K562 (cell line): ENCODE results near the gene TOM1L1. TPM values are rescaled to one million over a fixed set of nuclear protein-coding genes. Genes with fewer than 3 reads are reported as not detected.
A peak's percentile ranks its signal among the peaks of the same experiment; 100 is the strongest.

Experiments
- ATAC-seq: fragments of 200-7000 bp; cut with Tn5 transposase; 3 replicates; pipeline ENCODE4 v1.9.1; 2020; ENCODE audit warnings: moderate library complexity
- BruUV-seq: library from RNA; stranded (reverse); fragments of 400-500 nt; replicated peaks from 2 replicates; lab custom pipeline; 2021; lab: Mats Ljungman, UMichigan
- CTCF ChIA-PET: fragments of 300-600 bp; formaldehyde crosslinking; extraction: SDS; loops from one replicate; lab custom pipeline; 2021; ENCODE audit warnings: low intra/inter-chr PET ratio; lab: Yijun Ruan, JAX
- POLR2A ChIA-PET: fragments of 300-600, 350-650 bp; sonication (Branson Sonifier 250); formaldehyde crosslinking; extraction: SDS; loops from one replicate; lab custom pipeline; 2021; ENCODE audit warnings: antibody characterized with exemption, inconsistent platforms; lab: Yijun Ruan, JAX
- DNase-seq, 4 experiments: peaks; one replicate each; pipeline versions ENCODE4 v3.0.0 to v3.0.0-alpha.2; 2011 to 2018; ENCODE audit warnings: low spot score in 3 of 4, mixed read lengths in 3 of 4; ENCODE audit errors: extremely low read depth in 1 of 4
- FAIRE-seq: peaks from 2 replicates; lab custom pipeline; 2011; peaks lifted over from hg19 to GRCh38; lab: Jason Lieb, UNC
- H2AFZ ChIP-seq: 2 replicates; pipeline ENCODE4 v1.6.0; 2011; ENCODE audit warnings: low read depth, low read length, control low read depth, inconsistent platforms
- H3K27ac ChIP-seq: fragments of 200-600 bp; 3 replicates; pipeline ENCODE4 v1.8.0; 2011; ENCODE audit warnings: low read depth, mild to moderate bottlenecking, control low read depth, inconsistent platforms, low read length, moderate library complexity, mixed read lengths; ENCODE audit errors: extremely low read depth
- H3K27me3 ChIP-seq, 2 experiments: fragments of 300-600 bp in 1 of 2; 2 replicates in 1 of 2; 3 replicates in 1 of 2; pipeline versions ENCODE4 v1.6.0 to v1.8.0; 2011; ENCODE audit warnings: inconsistent platforms in 2 of 2, low read length in 2 of 2, mild to moderate bottlenecking in 1 of 2, mixed read lengths in 1 of 2, moderate library complexity in 1 of 2; ENCODE audit not compliant: control insufficient read depth in 2 of 2, insufficient read depth in 2 of 2
- H3K36me3 ChIP-seq: fragments of 300-600 bp; 3 replicates; pipeline ENCODE4 v1.8.0; 2011; ENCODE audit warnings: mild to moderate bottlenecking, low read length, inconsistent platforms; ENCODE audit not compliant: control insufficient read depth, insufficient read depth
- H3K4me1 ChIP-seq, 2 experiments: fragments of 200-600 bp in 1 of 2; replicated peaks in 1 of 2; 2 replicates in 1 of 2; 3 replicates in 1 of 2; pipeline versions ENCODE4 v1.5.1 to v1.8.0; 2011; ENCODE audit warnings: inconsistent platforms in 2 of 2, low read length in 2 of 2, mild to moderate bottlenecking in 1 of 2, mixed read lengths in 1 of 2, moderate library complexity in 1 of 2; ENCODE audit not compliant: control insufficient read depth in 2 of 2, insufficient read depth in 2 of 2
- H3K4me2 ChIP-seq: 2 replicates; pipeline ENCODE4 v1.6.1; 2011; ENCODE audit warnings: low read length, control low read depth, inconsistent platforms, mixed read lengths; ENCODE audit not compliant: insufficient read depth
- H3K4me3 ChIP-seq: fragments of 200-600 bp; sonication (generic), shearing (Covaris generic); 2 replicates; pipeline ENCODE4 v1.5.1; 2016; ENCODE audit warnings: control low read depth, inconsistent platforms
- H3K79me2 ChIP-seq: fragments of 200-600 bp; 3 replicates; pipeline ENCODE4 v1.8.0; 2011; ENCODE audit warnings: low read length, inconsistent platforms; ENCODE audit not compliant: control insufficient read depth, insufficient read depth
- H3K9ac ChIP-seq, 2 experiments: 2 replicates each; pipeline versions ENCODE4 v1.6.0 to v1.6.1; 2011; ENCODE audit warnings: low read depth in 2 of 2, low read length in 2 of 2, control low read depth in 1 of 2, inconsistent platforms in 1 of 2, mild to moderate bottlenecking in 1 of 2, mixed read lengths in 1 of 2; ENCODE audit not compliant: insufficient read depth in 1 of 2
- H3K9me1 ChIP-seq: one replicate; pipeline ENCODE4 v1.6.0; 2011; ENCODE audit warnings: inconsistent platforms, mild to moderate bottlenecking, low read length, moderate library complexity; ENCODE audit not compliant: control insufficient read depth, insufficient read depth
- H3K9me3 ChIP-seq: replicated peaks from 2 replicates; pipeline ENCODE4 v1.5.1; 2011; ENCODE audit warnings: low read depth, low read length, inconsistent platforms; ENCODE audit not compliant: control insufficient read depth, insufficient read depth
- H4K20me1 ChIP-seq: replicated peaks from 2 replicates; pipeline ENCODE4 v1.6.1; 2011; ENCODE audit warnings: low read length, inconsistent platforms, mixed read lengths; ENCODE audit not compliant: control insufficient read depth, insufficient read depth
- CEBPG ChIP-seq, 3 experiments: fragments of 200-800 bp in 1 of 3; sonication (Bioruptor generic) in 1 of 3; sonication (generic) in 1 of 3; formaldehyde crosslinking in 1 of 3; IDR thresholded peaks in 2 of 3; conservative IDR thresholded peaks in 1 of 3; 2 replicates each; pipeline versions ENCODE4 v1.6.1 to v1.8.0; 2016 to 2022; ENCODE audit warnings: missing compliant biosample characterization in 2 of 3, missing genetic modification characterization in 2 of 3, mild to moderate bottlenecking in 1 of 3, missing genetic modification reagents in 1 of 3
- RAD21 ChIP-seq, 2 experiments: fragments of 250-450 bp in 1 of 2; fragments of 450-650 bp in 1 of 2; sonication (Bioruptor Pico) in 1 of 2; formaldehyde crosslinking in 1 of 2; IDR thresholded peaks in 1 of 2; conservative IDR thresholded peaks in 1 of 2; 2 replicates each; pipeline versions ENCODE4 v1.4.0 to v1.8.0; 2020 to 2022; ENCODE audit warnings: mild to moderate bottlenecking in 2 of 2, moderate library complexity in 1 of 2
- ZNF551 ChIP-seq: fragments of 250-450 bp; sonication (Bioruptor Pico); IDR thresholded peaks from 2 replicates; pipeline ENCODE4 v1.5.0; 2021; ENCODE audit warnings: mild to moderate bottlenecking, moderate library complexity
- ZNF79 ChIP-seq: fragments of 250-450 bp; sonication (Bioruptor Pico); IDR thresholded peaks from 2 replicates; pipeline ENCODE4 v1.4.0; 2020; ENCODE audit warnings: low read depth, mild to moderate bottlenecking, moderate library complexity
- WGBS: fragments of 100-300 bp; shearing (Covaris generic); methylation state at CpG from one replicate; pipeline ENCODE4 v1.1.6; 2016; ENCODE audit warnings: low coverage, mixed read lengths; ENCODE audit not compliant: insufficient coverage; ENCODE audit errors: missing lambda C conversion rate; 5-methylcytosine and 5-hydroxymethylcytosine counted together
- in situ Hi-C: fragments of 300-500 bp; cut with MboI; formaldehyde crosslinking; loops from 4 replicates; pipeline ENCODE4 v1.15.0; 2018; ENCODE audit warnings: inconsistent platforms, mixed read lengths
- intact Hi-C: fragments of 100-400 bp; cut with micrococcal nuclease; formaldehyde crosslinking; loops from 2 replicates; pipeline ENCODE4 v1.14.2; 2022
- polyA plus RNA-seq, 8 experiments: library from polyadenylated mRNA; depleted of rRNA in 4 of 8; stranded (reverse) in 5 of 8; unstranded in 3 of 8; fragments of >200 nt; fragmentation: Nextera tagmentation in 2 of 8; fragmentation: Illumina TruSeq in 1 of 8; extraction: Ambion mirVana in 2 of 8; extraction: Trizol in 1 of 8; gene quantifications; 2 replicates each; pipeline versions ENCODE4 v1.2.1 to v1.2.3, GENCODE V29; 2011 to 2014; ENCODE audit warnings: inconsistent platforms in 1 of 8, missing spikeins in 1 of 8
- total RNA-seq, 7 experiments: library from RNA; depleted of rRNA in 6 of 7; stranded (reverse); fragments of >200 nt in 6 of 7; fragmentation: Illumina TruSeq in 2 of 7; extraction: Trizol in 2 of 7; gene quantifications; 2 replicates each; pipeline versions ENCODE4 v1.2.1 to v1.2.3, GENCODE V29; 2011 to 2021; ENCODE audit warnings: low replicate concordance in 1 of 7
- TF ChIP-seq, protein P1 (sequence below), 2 experiments: fragments of 450-650 bp; formaldehyde crosslinking in 1 of 2; IDR thresholded peaks; 2 replicates each; pipeline versions ENCODE4 v1.4.0 to v1.6.1; 2014 to 2020; ENCODE audit warnings: mild to moderate bottlenecking in 2 of 2, borderline replicate concordance in 1 of 2, low read depth in 1 of 2

Gene TOM1L1
- total and polyA plus RNA-seq, 9 of the 15 experiments (the other 6 are each of a cell fraction or from before 2014, with no cell fraction given), result 21.3 to 74.3 (median 31.0) TPM

DNA sequence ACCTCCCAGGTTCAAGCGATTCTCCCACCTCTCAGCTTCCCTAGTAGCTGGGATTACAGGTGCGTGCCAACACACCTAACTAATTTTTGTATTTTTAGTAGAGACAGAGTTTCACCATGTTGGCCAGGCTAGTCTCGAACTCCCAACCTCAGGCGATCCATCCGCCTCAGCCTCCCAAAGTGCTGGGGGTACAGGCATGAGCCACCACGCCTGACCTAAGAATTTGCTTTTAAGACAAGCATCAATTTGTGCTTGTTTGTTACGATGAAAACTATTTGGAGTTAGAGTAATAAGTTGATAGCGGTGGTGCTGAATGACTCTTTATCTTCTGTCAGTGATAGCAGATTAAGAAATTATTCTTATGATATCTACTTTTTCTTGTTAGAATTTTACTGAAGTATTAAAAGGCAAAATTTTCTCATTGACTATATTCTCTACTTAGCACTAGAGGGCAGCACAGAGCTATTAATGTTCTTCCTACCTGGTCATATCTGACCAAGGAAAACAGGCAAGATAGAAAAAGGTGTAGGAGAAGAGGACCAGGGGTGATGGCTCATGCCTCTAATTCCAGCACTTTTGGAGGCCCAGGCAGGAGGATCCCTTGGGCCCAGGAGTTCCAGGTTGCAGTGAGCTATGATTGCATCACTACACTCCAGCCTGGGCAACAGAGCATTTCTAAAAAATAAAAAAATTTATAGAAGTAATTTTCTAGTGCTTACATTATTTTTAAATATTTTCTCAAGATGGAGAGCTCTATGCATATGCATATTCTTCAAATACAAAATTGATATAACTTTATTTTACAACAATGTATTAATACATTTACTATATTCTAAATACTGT is 92.4 kb downstream of the TOM1L1 start:
- intact Hi-C loops, result loop anchor here (1.0 to 10.0 kb wide), 4 partner anchors 182 to 521 kb away; no protein-coding TSS in a partner anchor
- DNase-seq, result peak; percentile 35 to 69 (median 37)
- TF ChIP-seq ZNF79 (no peak), ZNF551 (CRISPR knock-in tag) (no peak), CEBPG (CRISPR knock-in tag; IDR thresholded peaks at IDR 0.05) (peak; percentile 25; the same call in 1 of the 2 replicates), CEBPG (tag; conservative IDR thresholded peaks at IDR 0.05 in 1 of 2, IDR thresholded peaks at IDR 0.05 in 1 of 2) (peak; percentile 55 to 90; a peak in 3 of 4 replicates), RAD21 (CRISPR knock-in tag; conservative IDR thresholded peaks at IDR 0.05 in 1 of 2, IDR thresholded peaks at IDR 0.05 in 1 of 2) (peak; percentile 77 to 81)
- TF ChIP-seq, protein P1, sequence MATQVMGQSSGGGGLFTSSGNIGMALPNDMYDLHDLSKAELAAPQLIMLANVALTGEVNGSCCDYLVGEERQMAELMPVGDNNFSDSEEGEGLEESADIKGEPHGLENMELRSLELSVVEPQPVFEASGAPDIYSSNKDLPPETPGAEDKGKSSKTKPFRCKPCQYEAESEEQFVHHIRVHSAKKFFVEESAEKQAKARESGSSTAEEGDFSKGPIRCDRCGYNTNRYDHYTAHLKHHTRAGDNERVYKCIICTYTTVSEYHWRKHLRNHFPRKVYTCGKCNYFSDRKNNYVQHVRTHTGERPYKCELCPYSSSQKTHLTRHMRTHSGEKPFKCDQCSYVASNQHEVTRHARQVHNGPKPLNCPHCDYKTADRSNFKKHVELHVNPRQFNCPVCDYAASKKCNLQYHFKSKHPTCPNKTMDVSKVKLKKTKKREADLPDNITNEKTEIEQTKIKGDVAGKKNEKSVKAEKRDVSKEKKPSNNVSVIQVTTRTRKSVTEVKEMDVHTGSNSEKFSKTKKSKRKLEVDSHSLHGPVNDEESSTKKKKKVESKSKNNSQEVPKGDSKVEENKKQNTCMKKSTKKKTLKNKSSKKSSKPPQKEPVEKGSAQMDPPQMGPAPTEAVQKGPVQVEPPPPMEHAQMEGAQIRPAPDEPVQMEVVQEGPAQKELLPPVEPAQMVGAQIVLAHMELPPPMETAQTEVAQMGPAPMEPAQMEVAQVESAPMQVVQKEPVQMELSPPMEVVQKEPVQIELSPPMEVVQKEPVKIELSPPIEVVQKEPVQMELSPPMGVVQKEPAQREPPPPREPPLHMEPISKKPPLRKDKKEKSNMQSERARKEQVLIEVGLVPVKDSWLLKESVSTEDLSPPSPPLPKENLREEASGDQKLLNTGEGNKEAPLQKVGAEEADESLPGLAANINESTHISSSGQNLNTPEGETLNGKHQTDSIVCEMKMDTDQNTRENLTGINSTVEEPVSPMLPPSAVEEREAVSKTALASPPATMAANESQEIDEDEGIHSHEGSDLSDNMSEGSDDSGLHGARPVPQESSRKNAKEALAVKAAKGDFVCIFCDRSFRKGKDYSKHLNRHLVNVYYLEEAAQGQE (IDR thresholded peaks at IDR 0.05; ENCODE audit: borderline replicate concordance), result peak; percentile 54; the same call in 1 of the 2 replicates
- TF ChIP-seq, protein P1 (CRISPR knock-in tag; IDR thresholded peaks at IDR 0.05; ENCODE audit: low read depth), result no peak

More for the DNA sequence above, 92.4 kb downstream of the TOM1L1 start:
- Histone ChIP-seq H3K4me1 (no peaks in the 10 kb centered on the region), H4K20me1 (no peaks in the 10 kb centered on the region), H2AFZ (no peak overlapping the region), H3K36me3 (peaks cover 25% of the 10 kb centered on the region; the same call in 2 of the 3 replicates), H3K9me1 (no peaks in the 10 kb centered on the region), H3K4me3 (no peak overlapping the region), H3K27ac (no peak overlapping the region), H3K9me3 (no peaks in the 10 kb centered on the region), H3K4me2 (no peak overlapping the region), H3K27me3 (no peaks in the 10 kb centered on the region), H3K9ac (no peak overlapping the region), H3K79me2 (no peaks in the 10 kb centered on the region)
- ATAC-seq, result peak; percentile 74
- ChIA-PET CTCF (interaction anchor here (0.6 to 1.1 kb wide), 7 partner anchors 299 to 535 kb away, joined by 3 to 6 read pairs (median 4); no protein-coding TSS in a partner anchor), POLR2A (interaction anchor here (0.6 to 1.0 kb wide), 3 partner anchors 34 to 1266 kb away, joined by 3 to 4 read pairs (median 4); no protein-coding TSS in a partner anchor)
- peak; percentile 74 for FAIRE-seq
- 48% methylated on average over 8 of the region's 8 CpGs for WGBS
- in situ Hi-C loops, result loop anchor here (5.0 to 10.0 kb wide), 2 partner anchors 364 to 522 kb away; partner anchors contain the start of gene SMIM36
- BruUV-seq, result no TSS peak
